B cell (primary cell): ENCODE measurements around the gene FOXI1.

Experiments used
- CTCF ChIP-seq: fragments of 200-600 bp; IDR thresholded peaks from one replicate; pipeline ENCODE4 v1.8.0; 2022; ENCODE audit warnings: antibody characterized with exemption, mild to moderate bottlenecking
- EZH2 ChIP-seq: IDR thresholded peaks from 2 replicates; pipeline ENCODE4 v1.6.1; 2012; ENCODE audit warnings: borderline replicate concordance, low read depth, mild to moderate bottlenecking, moderate library complexity, low read length; ENCODE audit not compliant: insufficient read depth, poor library complexity, severe bottlenecking

GRCh38 chr5:170132269-170132975, 26.7 kb downstream of the FOXI1 start:
- TF ChIP-seq CTCF (no peak), EZH2 (no peak)
